ENCODE data around the gene DCT. TPM values are rescaled to one million over a fixed set of nuclear protein-coding genes. Genes with fewer than 3 reads are reported as not detected.
A peak's percentile ranks its signal among the peaks of the same experiment; 100 is the strongest.

Gene DCT
- total RNA-seq, 1 donor from 2014 or later, result 0.18 TPM

- H3K9me3 ChIP-seq, result no peaks in the 10 kb centered on the region
- intact Hi-C loops (cut with DNase I), result no loop called here
- H3K4me3 ChIP-seq, result no peak overlapping the region
- H3K27ac ChIP-seq, result no peak overlapping the region
- no peak for TF ChIP-seq CTCF (IDR thresholded peaks at IDR 0.05)
- no peaks in the 10 kb centered on the region for H3K4me1 ChIP-seq
- ATAC-seq (no peak), DNase-seq (no peak)
- H3K27me3 ChIP-seq (ENCODE audit: low read depth), result no peaks in the 10 kb centered on the region
- no peaks in the 10 kb centered on the region for H3K36me3 ChIP-seq
Measured at GRCh38 chr13:94399812-94400211, 79.7 kb downstream of the DCT start.

GRCh38 chr13:94395860-94396259 is 83.6 kb downstream of the DCT start:
- Histone ChIP-seq H3K27me3 (ENCODE audit: low read depth) (no peaks in the 10 kb centered on the region), H3K9me3 (no peaks in the 10 kb centered on the region), H3K4me1 (no peaks in the 10 kb centered on the region), H3K27ac (no peak overlapping the region), H3K36me3 (no peaks in the 10 kb centered on the region), H3K4me3 (no peak overlapping the region)
- DNase-seq, result no peak
- TF ChIP-seq CTCF (IDR thresholded peaks at IDR 0.05), result no peak
- intact Hi-C loops (cut with DNase I), result no loop called here
- peak in 1 of 2 donors; percentile 38 for ATAC-seq

GRCh38 chr13:94394723-94395122 is 84.8 kb downstream of the DCT start:
- DNase-seq, result no peak
- intact Hi-C loops (cut with DNase I), result no loop called here
- Histone ChIP-seq H3K4me1 (no peaks in the 10 kb centered on the region), H3K27ac (no peak overlapping the region), H3K9me3 (no peaks in the 10 kb centered on the region), H3K27me3 (ENCODE audit: low read depth) (no peaks in the 10 kb centered on the region), H3K4me3 (no peak overlapping the region), H3K36me3 (no peaks in the 10 kb centered on the region)
- no peak for TF ChIP-seq CTCF (IDR thresholded peaks at IDR 0.05)
- ATAC-seq, result no peak

- no peak for ATAC-seq
- Histone ChIP-seq H3K4me3 (no peak overlapping the region), H3K4me1 (no peaks in the 10 kb centered on the region), H3K36me3 (no peaks in the 10 kb centered on the region), H3K27me3 (ENCODE audit: low read depth) (no peaks in the 10 kb centered on the region), H3K9me3 (no peaks in the 10 kb centered on the region), H3K27ac (no peak overlapping the region)
- no peak for DNase-seq
- intact Hi-C loops (cut with DNase I), result no loop called here
- TF ChIP-seq CTCF (IDR thresholded peaks at IDR 0.05), result no peak
Measured at GRCh38 chr13:94390881-94391280, 88.6 kb downstream of the DCT start.

- no peak overlapping the region for H3K27ac ChIP-seq
- no peaks in the 10 kb centered on the region for H3K9me3 ChIP-seq
- no peaks in the 10 kb centered on the region for H3K27me3 ChIP-seq (ENCODE audit: low read depth)
- ATAC-seq, result no peak
- H3K4me1 ChIP-seq, result no peaks in the 10 kb centered on the region
- no peak overlapping the region for H3K4me3 ChIP-seq
- intact Hi-C loops (cut with DNase I), result no loop called here
- no peak for DNase-seq
- TF ChIP-seq CTCF (IDR thresholded peaks at IDR 0.05), result no peak
- H3K36me3 ChIP-seq, result no peaks in the 10 kb centered on the region
Measured at GRCh38 chr13:94389604-94390351, 89.7 kb downstream of the DCT start.

All from lower lobe of right lung (tissue), 2 donors.